Astrocyte (in vitro differentiated cells and primary cell): Measurements from ENCODE around the gene NCCRP1.

Source experiments
- EZH2 ChIP-seq: IDR thresholded peaks from 2 replicates; pipeline ENCODE4 v1.6.1; 2012; ENCODE audit warnings: mild to moderate bottlenecking, low read length, inconsistent platforms; ENCODE audit not compliant: insufficient read depth
- TF ChIP-seq, protein P1 (sequence below): IDR thresholded peaks from 2 replicates; pipeline ENCODE4 v1.5.1; 2011; ENCODE audit warnings: low read depth, mild to moderate bottlenecking, inconsistent platforms, low read length, moderate library complexity; ENCODE audit not compliant: insufficient read depth

GRCh38 chr19:39238209-39238608 lies 41.4 kb downstream of the NCCRP1 start:
- TF ChIP-seq EZH2, result no peak
- TF ChIP-seq, protein P1, sequence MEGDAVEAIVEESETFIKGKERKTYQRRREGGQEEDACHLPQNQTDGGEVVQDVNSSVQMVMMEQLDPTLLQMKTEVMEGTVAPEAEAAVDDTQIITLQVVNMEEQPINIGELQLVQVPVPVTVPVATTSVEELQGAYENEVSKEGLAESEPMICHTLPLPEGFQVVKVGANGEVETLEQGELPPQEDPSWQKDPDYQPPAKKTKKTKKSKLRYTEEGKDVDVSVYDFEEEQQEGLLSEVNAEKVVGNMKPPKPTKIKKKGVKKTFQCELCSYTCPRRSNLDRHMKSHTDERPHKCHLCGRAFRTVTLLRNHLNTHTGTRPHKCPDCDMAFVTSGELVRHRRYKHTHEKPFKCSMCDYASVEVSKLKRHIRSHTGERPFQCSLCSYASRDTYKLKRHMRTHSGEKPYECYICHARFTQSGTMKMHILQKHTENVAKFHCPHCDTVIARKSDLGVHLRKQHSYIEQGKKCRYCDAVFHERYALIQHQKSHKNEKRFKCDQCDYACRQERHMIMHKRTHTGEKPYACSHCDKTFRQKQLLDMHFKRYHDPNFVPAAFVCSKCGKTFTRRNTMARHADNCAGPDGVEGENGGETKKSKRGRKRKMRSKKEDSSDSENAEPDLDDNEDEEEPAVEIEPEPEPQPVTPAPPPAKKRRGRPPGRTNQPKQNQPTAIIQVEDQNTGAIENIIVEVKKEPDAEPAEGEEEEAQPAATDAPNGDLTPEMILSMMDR, result no peak
